ENCODE data around the gene KPNA4.

KPNA4 gene

GRCh38 chr3:160450846-160451245 lies 114.5 kb downstream of the KPNA4 start:
- DNase-seq (ENCODE audit: low spot score) = peak; percentile 91

GRCh38 chr3:160449636-160450598 lies 115.5 kb downstream of the KPNA4 start, which contains the start of gene TRIM59:
TRIM59 (minus strand) TSS chr3:160449786; CDS start chr3:160439183, 10,603 bp downstream.
- DNase-seq (ENCODE audit: low spot score) = peak; percentile 97

GRCh38 chr3:160448845-160449635 lies 116.3 kb downstream of the KPNA4 start:
- DNase-seq (ENCODE audit: low spot score) = no peak

- no peak for DNase-seq (ENCODE audit: low spot score)
Observed at GRCh38 chr3:160447544-160447943, 117.8 kb downstream of the KPNA4 start.

- DNase-seq (ENCODE audit: low spot score) = no peak
Observed at GRCh38 chr3:160446522-160447056, 118.8 kb downstream of the KPNA4 start.

GRCh38 chr3:160445854-160446253 lies 119.5 kb downstream of the KPNA4 start:
- no peak for DNase-seq (ENCODE audit: low spot score)

Measured in AG08395 (cell line).